Measurements from ENCODE around the gene OCRL. TPM values are rescaled to one million over a fixed set of nuclear protein-coding genes. Genes with fewer than 3 reads are reported as not detected.

OCRL gene
- total RNA-seq, 2 donors from 2014 or later, result 16.7 to 77.1 TPM

- no peaks in the 10 kb centered on the region for H3K4me1 ChIP-seq (replicated peaks)
- WGBS, result 90% methylated on average over 4 of the region's 4 CpGs
- no peaks in the 10 kb centered on the region for H3K27me3 ChIP-seq (replicated peaks; ENCODE audit: insufficient read depth)
- H3K4me3 ChIP-seq, result no peak overlapping the region
- TF ChIP-seq POLR2AphosphoS5 (IDR thresholded peaks at IDR 0.05) (no peak), CTCF (IDR thresholded peaks at IDR 0.05) (no peak), POLR2A (IDR thresholded peaks at IDR 0.05) (no peak)
- no peaks in the 10 kb centered on the region for H3K9me3 ChIP-seq
- intact Hi-C loops (cut with DNase I), result no loop called here
- H3K27ac ChIP-seq, result no peak overlapping the region
- H3K36me3 ChIP-seq, result no peaks in the 10 kb centered on the region
- DNase-seq (ENCODE audit: low spot score), result no peak
Measured at GRCh38 chrX:129586446-129586845, 46.4 kb downstream of the OCRL start.

- no peak for TF ChIP-seq POLR2AphosphoS5 (IDR thresholded peaks at IDR 0.05)
- TF ChIP-seq POLR2A (IDR thresholded peaks at IDR 0.05), result no peak
- no peak for TF ChIP-seq CTCF (IDR thresholded peaks at IDR 0.05)
- no peaks in the 10 kb centered on the region for H3K9me3 ChIP-seq
- H3K4me1 ChIP-seq (replicated peaks), result no peaks in the 10 kb centered on the region
- intact Hi-C loops (cut with DNase I), result no loop called here
- 96% methylated on average over 4 of the region's 4 CpGs for whole genome bisulfite sequencing
- H3K27me3 ChIP-seq (replicated peaks; ENCODE audit: insufficient read depth), result no peaks in the 10 kb centered on the region
- H3K27ac ChIP-seq, result no peak overlapping the region
- H3K4me3 ChIP-seq, result no peak overlapping the region
- DNase-seq (ENCODE audit: low spot score), result no peak
- H3K36me3 ChIP-seq, result no peaks in the 10 kb centered on the region
Measured at GRCh38 chrX:129590596-129590995, 50.5 kb downstream of the OCRL start.

GRCh38 chrX:129593137-129593536 is 53.1 kb downstream of the OCRL start:
- no peak overlapping the region for H3K4me3 ChIP-seq
- no peaks in the 10 kb centered on the region for H3K27me3 ChIP-seq (replicated peaks; ENCODE audit: insufficient read depth)
- H3K9me3 ChIP-seq, result no peaks in the 10 kb centered on the region
- TF ChIP-seq POLR2AphosphoS5 (IDR thresholded peaks at IDR 0.05) (no peak), CTCF (IDR thresholded peaks at IDR 0.05) (no peak), POLR2A (IDR thresholded peaks at IDR 0.05) (no peak)
- no peaks in the 10 kb centered on the region for H3K36me3 ChIP-seq
- H3K27ac ChIP-seq, result no peak overlapping the region
- intact Hi-C loops (cut with DNase I), result no loop called here
- no peak for DNase-seq (ENCODE audit: low spot score)
- H3K4me1 ChIP-seq (replicated peaks), result no peaks in the 10 kb centered on the region

GRCh38 chrX:129594781-129595180 is 54.7 kb downstream of the OCRL start:
- Histone ChIP-seq H3K4me1 (replicated peaks) (no peaks in the 10 kb centered on the region), H3K9me3 (no peaks in the 10 kb centered on the region), H3K4me3 (no peak overlapping the region), H3K27me3 (replicated peaks; ENCODE audit: insufficient read depth) (no peaks in the 10 kb centered on the region), H3K36me3 (no peaks in the 10 kb centered on the region), H3K27ac (no peak overlapping the region)
- intact Hi-C loops (cut with DNase I), result no loop called here
- WGBS, result 100% methylated on average over 1 of the region's 1 CpG
- TF ChIP-seq POLR2A (IDR thresholded peaks at IDR 0.05) (no peak), POLR2AphosphoS5 (IDR thresholded peaks at IDR 0.05) (no peak), CTCF (IDR thresholded peaks at IDR 0.05) (no peak)
- no peak for DNase-seq (ENCODE audit: low spot score)

- Histone ChIP-seq H3K4me1 (replicated peaks) (no peaks in the 10 kb centered on the region), H3K27ac (no peak overlapping the region), H3K27me3 (replicated peaks; ENCODE audit: insufficient read depth) (no peaks in the 10 kb centered on the region), H3K36me3 (no peaks in the 10 kb centered on the region), H3K4me3 (no peak overlapping the region), H3K9me3 (no peaks in the 10 kb centered on the region)
- DNase-seq (ENCODE audit: low spot score), result no peak
- intact Hi-C loops (cut with DNase I), result no loop called here
- no peak for TF ChIP-seq CTCF (IDR thresholded peaks at IDR 0.05)
- TF ChIP-seq POLR2AphosphoS5 (IDR thresholded peaks at IDR 0.05), result no peak
- TF ChIP-seq POLR2A (IDR thresholded peaks at IDR 0.05), result no peak
- WGBS, result 76% methylated on average over 5 of the region's 5 CpGs
Measured at GRCh38 chrX:129596077-129596476, 56.0 kb downstream of the OCRL start.

Measured in prostate gland (tissue), 2 donors.